Transverse colon (tissue), 4 donors: ENCODE measurements around the gene SLC45A2. TPM values are rescaled to one million over a fixed set of nuclear protein-coding genes. Genes with fewer than 3 reads are reported as not detected.

Experiments
- DNase-seq: peaks from one replicate; pipeline ENCODE4 v3.0.0-alpha.2; 2019
- H3K27ac ChIP-seq, 4 donors: fragments of 200-600 bp; sonication (generic); 2 replicates each; pipeline ENCODE4 v1.5.1; 2016 to 2018; ENCODE audit warnings: inconsistent platforms in 4 of 4
- H3K27me3 ChIP-seq: fragments of 200-600 bp; sonication (generic); 2 replicates; pipeline ENCODE4 v1.5.1; 2017; ENCODE audit warnings: inconsistent platforms
- H3K36me3 ChIP-seq, 4 donors: fragments of 200-600 bp; sonication (generic); 2 replicates each; pipeline ENCODE4 v1.5.1; 2017 to 2019; ENCODE audit warnings: inconsistent platforms in 4 of 4
- H3K4me1 ChIP-seq, 4 donors: fragments of 200-600 bp; sonication (generic); 2 replicates each; pipeline ENCODE4 v1.5.1; 2017 to 2020; ENCODE audit warnings: inconsistent platforms in 4 of 4
- H3K4me3 ChIP-seq, 4 donors: fragments of 200-600 bp; sonication (generic); 1 replicate in 1 of 4; 2 replicates in 3 of 4; pipeline versions ENCODE4 v1.5.1 to v1.6.1; 2017 to 2019; ENCODE audit warnings: inconsistent platforms in 4 of 4
- H3K9me3 ChIP-seq, 2 donors: fragments of 200-600 bp; sonication (generic); 2 replicates each; pipeline ENCODE4 v1.5.1; 2017 to 2019; ENCODE audit warnings: inconsistent platforms in 2 of 2
- EP300 ChIP-seq: sonication (generic); formaldehyde crosslinking; IDR thresholded peaks from one replicate; pipeline ENCODE4 v1.6.1; 2017; ENCODE audit warnings: antibody characterized with exemption, low read depth
- POLR2A ChIP-seq: fragments of 450-650 bp; IDR thresholded peaks from one replicate; pipeline ENCODE4 v1.6.1; 2016; ENCODE audit warnings: antibody characterized with exemption, mild to moderate bottlenecking, moderate library complexity
- POLR2AphosphoS5 ChIP-seq, 3 donors: sonication (generic); formaldehyde crosslinking; IDR thresholded peaks; one replicate each; pipeline ENCODE4 v1.6.1; 2016; ENCODE audit warnings: antibody characterized with exemption in 3 of 3
- WGBS, 2 donors: methylation state at CpG; one replicate each; pipeline ENCODE4 v1.1.5; 2018; ENCODE audit warnings: low coverage in 1 of 2; 5-methylcytosine and 5-hydroxymethylcytosine counted together
- in situ Hi-C, 4 donors: fragments of 200-750 bp; cut with MboI; loops; one replicate each; pipeline versions ENCODE4 v1.15.0 to v1.15.1; 2017; ENCODE audit warnings: low sequenced_read_pairs in 3 of 4, low pct_ligation_motif_present in 1 of 4, low pct_unique_long_range_greater_than_20kb in 1 of 4
- intact Hi-C: fragments of 100-400 bp; cut with DNase I; formaldehyde crosslinking; loops from one replicate; pipeline ENCODE4 v1.15.1; 2023; ENCODE audit warnings: low total_unique reads
- total RNA-seq, 4 donors: library from RNA; depleted of rRNA; stranded (reverse); fragments of >200 nt; gene quantifications; one replicate each; pipeline ENCODE4 v1.1.0, GENCODE V29; 2016
- TF ChIP-seq, protein P1 (sequence below), 5 experiments: fragments of 200-600 bp in 3 of 5; fragments of 450-650 bp in 2 of 5; sonication (generic) in 3 of 5; IDR thresholded peaks; 1 replicate in 2 of 5; 2 replicates in 3 of 5; pipeline ENCODE4 v1.5.1; 2016 to 2017; ENCODE audit warnings: antibody characterized with exemption in 5 of 5, inconsistent platforms in 3 of 5, mild to moderate bottlenecking in 2 of 5, moderate library complexity in 1 of 5

Gene SLC45A2
- total RNA-seq, 4 donors from 2014 or later = 0.95 to 1.6 TPM; not detected in 2

DNA sequence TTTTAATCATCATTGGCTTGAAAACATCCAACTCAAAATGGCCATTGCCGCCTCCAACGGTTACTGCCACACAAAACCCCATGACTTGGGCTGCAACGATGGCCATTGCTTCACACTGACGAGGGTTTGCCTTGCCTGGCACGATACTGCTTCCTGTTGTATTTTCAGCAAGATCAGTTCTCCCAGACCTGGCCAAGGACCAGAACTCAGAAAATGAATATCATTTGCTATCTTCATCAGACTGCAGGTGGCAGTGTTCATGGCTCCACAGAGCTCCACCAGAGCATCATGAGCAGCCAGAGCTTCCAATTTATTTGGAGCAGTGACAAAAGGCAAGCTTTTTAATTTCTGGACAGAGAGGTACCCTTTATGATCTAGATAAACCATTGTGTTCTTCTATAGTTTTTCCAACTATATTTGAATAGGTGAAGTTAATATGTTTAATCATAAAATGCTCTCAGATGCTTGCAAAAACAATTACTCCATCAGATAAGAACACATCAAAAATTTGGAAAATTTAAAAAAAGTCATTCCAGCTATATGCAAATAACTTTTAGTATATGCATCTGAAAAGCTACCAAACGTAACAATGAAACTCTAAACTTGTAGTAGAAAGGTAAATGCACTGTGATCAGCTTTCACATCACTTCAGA, 13.0 kb upstream of the SLC45A2 start:
- in situ Hi-C loops (loop anchor here in 3 of 4 donors (10.0 to 25.0 kb wide), 3 partner anchors 457 to 467 kb away; no protein-coding TSS in a partner anchor), intact Hi-C loops (no loop called here)
- Histone ChIP-seq H3K27me3 (no peaks in the 10 kb centered on the region), H3K4me3 (no peak overlapping the region), H3K27ac (no peak overlapping the region), H3K9me3 (no peaks in the 10 kb centered on the region), H3K36me3 (peaks cover 0 to 8% (median 3%) of the 10 kb centered on the region in 4 donors), H3K4me1 (peaks cover 0 to 13% (median 1%) of the 10 kb centered on the region in 4 donors)
- WGBS, 2 donors = 40 to 70% methylated on average over 1 to 6 of the region's 6 CpGs
- peak; percentile 49 for DNase-seq
- TF ChIP-seq, protein P1, sequence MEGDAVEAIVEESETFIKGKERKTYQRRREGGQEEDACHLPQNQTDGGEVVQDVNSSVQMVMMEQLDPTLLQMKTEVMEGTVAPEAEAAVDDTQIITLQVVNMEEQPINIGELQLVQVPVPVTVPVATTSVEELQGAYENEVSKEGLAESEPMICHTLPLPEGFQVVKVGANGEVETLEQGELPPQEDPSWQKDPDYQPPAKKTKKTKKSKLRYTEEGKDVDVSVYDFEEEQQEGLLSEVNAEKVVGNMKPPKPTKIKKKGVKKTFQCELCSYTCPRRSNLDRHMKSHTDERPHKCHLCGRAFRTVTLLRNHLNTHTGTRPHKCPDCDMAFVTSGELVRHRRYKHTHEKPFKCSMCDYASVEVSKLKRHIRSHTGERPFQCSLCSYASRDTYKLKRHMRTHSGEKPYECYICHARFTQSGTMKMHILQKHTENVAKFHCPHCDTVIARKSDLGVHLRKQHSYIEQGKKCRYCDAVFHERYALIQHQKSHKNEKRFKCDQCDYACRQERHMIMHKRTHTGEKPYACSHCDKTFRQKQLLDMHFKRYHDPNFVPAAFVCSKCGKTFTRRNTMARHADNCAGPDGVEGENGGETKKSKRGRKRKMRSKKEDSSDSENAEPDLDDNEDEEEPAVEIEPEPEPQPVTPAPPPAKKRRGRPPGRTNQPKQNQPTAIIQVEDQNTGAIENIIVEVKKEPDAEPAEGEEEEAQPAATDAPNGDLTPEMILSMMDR (IDR thresholded peaks at IDR 0.05) = peak; percentile 57 to 62 (median 58)
- TF ChIP-seq EP300 = no peak

DNA sequence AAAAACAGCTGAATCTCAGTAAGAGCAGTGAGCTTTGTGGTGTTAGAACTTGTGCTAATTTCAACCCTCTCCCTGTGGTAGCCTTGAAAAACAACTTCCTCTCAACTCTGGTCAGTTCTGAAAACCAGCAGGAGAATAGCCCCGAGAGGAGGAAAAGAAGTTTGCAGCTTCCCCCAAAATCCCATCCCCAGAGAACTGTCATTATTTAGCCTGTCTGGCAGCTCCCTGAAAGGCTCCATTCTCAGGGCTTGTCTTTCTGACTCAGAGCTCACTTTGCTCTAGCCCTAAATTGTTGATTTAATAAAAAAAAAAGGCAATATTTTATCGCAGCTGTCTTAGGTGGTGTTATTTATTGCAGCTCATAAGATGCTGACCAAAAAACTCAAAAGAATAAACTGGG, 11.4 kb upstream of the SLC45A2 start:
- no peaks in the 10 kb centered on the region for H3K9me3 ChIP-seq
- H3K4me1 ChIP-seq = peaks cover 0 to 7% (median 1%) of the 10 kb centered on the region in 4 donors
- DNase-seq = no peak
- WGBS, 2 donors = 55 to 67% methylated on average over 2 of the region's 2 CpGs
- H3K27ac ChIP-seq = no peak overlapping the region
- H3K27me3 ChIP-seq = no peaks in the 10 kb centered on the region
- H3K36me3 ChIP-seq = peaks cover 0 to 8% (median 3%) of the 10 kb centered on the region in 4 donors
- in situ Hi-C loops (loop anchor here in 3 of 4 donors (10.0 to 25.0 kb wide), 3 partner anchors 459 to 469 kb away; no protein-coding TSS in a partner anchor), intact Hi-C loops (no loop called here)
- TF ChIP-seq, protein P1 (IDR thresholded peaks at IDR 0.05) = no peak
- TF ChIP-seq POLR2AphosphoS5 (IDR thresholded peaks at IDR 0.05) (no peak), POLR2A (no peak), EP300 (no peak)
- no peak overlapping the region for H3K4me3 ChIP-seq

DNA sequence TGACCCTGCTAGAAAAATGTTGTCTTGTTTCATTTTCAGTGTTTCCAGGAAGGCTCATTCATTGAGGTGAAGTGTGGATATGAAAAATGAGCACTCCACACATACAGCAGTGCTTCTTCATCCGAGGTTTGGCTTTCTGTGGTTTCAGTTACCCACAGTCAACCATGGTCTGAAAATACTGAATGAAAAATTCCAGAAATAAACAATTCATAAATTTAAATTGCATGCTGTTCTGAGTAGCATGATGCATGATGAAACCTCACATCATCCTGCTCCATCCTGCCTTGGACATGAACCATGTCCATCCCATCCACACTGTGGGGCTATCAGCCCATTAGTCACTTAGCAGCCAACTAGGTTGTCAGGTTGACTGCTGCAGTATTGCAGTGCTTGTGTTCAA, 10.4 kb upstream of the SLC45A2 start:
- Histone ChIP-seq H3K36me3 (peaks cover 0 to 8% (median 3%) of the 10 kb centered on the region in 4 donors), H3K4me1 (peaks cover 0 to 5% (median 1%) of the 10 kb centered on the region in 4 donors), H3K27ac (no peak overlapping the region), H3K9me3 (no peaks in the 10 kb centered on the region), H3K4me3 (no peak overlapping the region), H3K27me3 (no peaks in the 10 kb centered on the region)
- TF ChIP-seq EP300 (no peak), POLR2AphosphoS5 (IDR thresholded peaks at IDR 0.05) (no peak), POLR2A (no peak)
- TF ChIP-seq, protein P1 (IDR thresholded peaks at IDR 0.05) = no peak
- in situ Hi-C loops (loop anchor here in 3 of 4 donors (10.0 to 25.0 kb wide), 3 partner anchors 460 to 470 kb away; no protein-coding TSS in a partner anchor), intact Hi-C loops (no loop called here)
- 33% methylated on average over 1 of the region's 1 CpG; no CpG with 5 or more reads in 1 of the 2 donors for WGBS, 2 donors
- DNase-seq = no peak

- intact Hi-C loops (no loop called here), in situ Hi-C loops (loop anchor here in 3 of 4 donors (10.0 to 25.0 kb wide), 3 partner anchors 462 to 472 kb away; no protein-coding TSS in a partner anchor)
- TF ChIP-seq EP300 = no peak
- TF ChIP-seq, protein P1 (IDR thresholded peaks at IDR 0.05) = no peak
- no peak for TF ChIP-seq POLR2AphosphoS5 (IDR thresholded peaks at IDR 0.05)
- no peak for TF ChIP-seq POLR2A
Measured at GRCh38 chr5:33992864-33993263, 8.4 kb upstream of the SLC45A2 start.

More at GRCh38 chr5:33992864-33993263, 8.4 kb upstream of the SLC45A2 start:
- no peaks in the 10 kb centered on the region for H3K9me3 ChIP-seq
- H3K27me3 ChIP-seq = no peaks in the 10 kb centered on the region
- DNase-seq = no peak
- peaks cover 0 to 22% (median 10%) of the 10 kb centered on the region in 4 donors for H3K36me3 ChIP-seq
- 80 to 94% methylated on average over 2 of the region's 2 CpGs for WGBS, 2 donors
- H3K27ac ChIP-seq = no peak overlapping the region
- peaks cover 0 to 5% (median 1%) of the 10 kb centered on the region in 4 donors for H3K4me1 ChIP-seq
- no peak overlapping the region for H3K4me3 ChIP-seq
